ENCODE data around the gene AHCTF1. TPM values are rescaled to one million over a fixed set of nuclear protein-coding genes. Genes with fewer than 3 reads are reported as not detected.

The AHCTF1 gene
- total and polyA plus RNA-seq, 2 of the 8 experiments (the other 6 are each of a cell fraction or from before 2014, with no cell fraction given) = 7.9 to 44.5 TPM

DNA sequence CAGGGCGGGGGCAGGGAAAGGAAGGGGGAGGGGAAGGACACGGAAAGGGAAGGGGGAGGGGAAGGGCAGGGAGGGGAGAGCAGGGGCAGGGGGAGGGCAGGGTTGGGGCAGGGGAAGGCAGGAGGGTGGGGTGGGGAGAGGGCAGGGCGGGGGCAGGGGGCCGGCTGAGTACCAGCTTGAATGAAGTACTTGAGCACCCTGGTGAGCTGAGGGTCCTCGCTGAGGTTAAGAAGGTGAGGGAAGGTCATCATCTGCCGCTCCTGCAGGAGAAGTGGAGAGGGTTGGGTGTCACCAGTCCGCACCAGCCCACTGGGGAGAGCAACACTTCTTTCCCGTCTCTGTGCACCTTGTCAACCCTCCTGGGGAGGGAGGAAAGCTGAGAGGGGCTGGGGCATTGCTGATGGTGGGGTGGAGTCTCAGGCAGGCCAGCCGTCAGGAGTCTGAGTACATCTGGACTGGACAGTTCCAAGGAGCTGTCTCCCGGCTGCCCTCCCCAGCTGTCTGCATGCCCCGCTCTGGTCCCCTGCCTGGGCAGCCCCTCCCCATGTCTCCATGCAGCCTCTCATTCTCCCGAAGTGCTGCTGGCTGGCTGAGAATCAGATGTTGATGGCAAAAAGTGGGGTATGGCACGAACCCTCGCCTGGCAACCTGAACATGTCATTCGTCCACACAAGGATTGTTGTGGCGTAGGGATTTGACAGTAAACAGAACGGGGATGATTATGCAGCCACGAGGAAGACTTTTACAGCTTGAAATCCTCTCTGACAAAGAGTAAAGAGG lies 137.5 kb downstream of the AHCTF1 start:
- H3K79me1 ChIP-seq (ENCODE audit: low read depth, low read length) = no peaks in the 10 kb centered on the region
- H3K27me3 ChIP-seq (replicated peaks in 1 of 4; ENCODE audit: control insufficient read depth in 3 of 4, extremely low read depth in 1 of 4, insufficient read depth in 3 of 4, low read length in 3 of 4) = no peaks in the 10 kb centered on the region; a peak in 1 of 7 replicates
- peak overlapping the region; percentile 96; the same call in 1 of the 2 replicates for H2BK20ac ChIP-seq (ENCODE audit: low read length)
- peaks cover 5 to 38% (median 34%) of the 10 kb centered on the region in 4 experiments for H3K4me1 ChIP-seq (replicated peaks in 1 of 4; ENCODE audit: control insufficient read depth in 3 of 4, insufficient read depth in 4 of 4, low read length in 3 of 4)
- no peaks in the 10 kb centered on the region for H3K36me3 ChIP-seq (ENCODE audit: control insufficient read depth in 2 of 4, insufficient read depth in 4 of 4, low read length in 3 of 4)
- H3K23me2 ChIP-seq (ENCODE audit: low read depth, low read length) = 0 out of 2 replicates have a peak, but pooled peaks cover 2% of the 10 kb centered on the region
- no peak overlapping the region for H4K5ac ChIP-seq (ENCODE audit: insufficient read length, low read depth, low read length)
- peak overlapping the region; percentile 36 to 57; a peak in 3 of 4 replicates for H3K4me2 ChIP-seq (ENCODE audit: insufficient read depth in 1 of 2, low read depth in 2 of 2, low read length in 2 of 2)
- peak overlapping the region; percentile 8; the same call in 1 of the 2 replicates for H2AK5ac ChIP-seq (ENCODE audit: low read depth, low read length)
- H3K56ac ChIP-seq (replicated peaks; ENCODE audit: insufficient read length, low read depth, low read length) = no peak overlapping the region
- H4K8ac ChIP-seq (ENCODE audit: extremely low read depth, insufficient read depth, low read length) = no peak overlapping the region
- H3K9ac ChIP-seq (replicated peaks in 1 of 4; ENCODE audit: extremely low read depth in 1 of 4, low read depth in 3 of 4, low read length in 3 of 4) = no peak overlapping the region
- no peak overlapping the region for H2BK120ac ChIP-seq (replicated peaks; ENCODE audit: low read depth, low read length)
- peak overlapping the region; percentile 65; the same call in 1 of the 2 replicates for H2BK15ac ChIP-seq (ENCODE audit: low read length)
- WGBS, 2 experiments (ENCODE audit: extremely low coverage in 1 of 2, insufficient coverage in 1 of 2, insufficient read length in 1 of 2, insufficient replicate concordance in 2 of 2, low coverage in 1 of 2, low lambda C conversion rate in 2 of 2, missing lambda C conversion rate in 1 of 2) = 74% methylated on average over 8 of the region's 18 CpGs; no CpG with 5 or more reads in 1 of the 2 experiments
- H3K27ac ChIP-seq (ENCODE audit: low read depth, low read length) = no peak overlapping the region
- ChIA-PET CTCF (ENCODE audit: partially characterized antibody) (interaction anchor here (0.7 to 1.7 kb wide), 2 partner anchors 15 to 18 kb away, joined by 3 read pairs; no protein-coding TSS in a partner anchor), POLR2A (ENCODE audit: partially characterized antibody) (interaction anchor here (0.7 to 2.2 kb wide), 5 partner anchors 9 to 42 kb away, joined by 3 to 10 read pairs (median 4); no protein-coding TSS in a partner anchor)
- H4K20me1 ChIP-seq (replicated peaks in 1 of 2; ENCODE audit: control insufficient read depth in 1 of 2, insufficient read depth in 2 of 2, low read length in 2 of 2) = no peaks in the 10 kb centered on the region
- peak overlapping the region; percentile 85 for H3K18ac ChIP-seq (ENCODE audit: extremely low read depth, low read length)
- peak overlapping the region; percentile 55; the same call in 1 of the 2 replicates for H2BK5ac ChIP-seq (ENCODE audit: low read depth, low read length)
- H2AFZ ChIP-seq (ENCODE audit: low read length) = no peak overlapping the region
- H3K23ac ChIP-seq (ENCODE audit: insufficient read length) = no peak overlapping the region
- no peaks in the 10 kb centered on the region for H3K9me3 ChIP-seq (ENCODE audit: insufficient read depth in 2 of 2, low read depth in 1 of 2, low read length in 1 of 2)
- H4K91ac ChIP-seq (replicated peaks; ENCODE audit: insufficient read length, low read length) = no peak overlapping the region
- no peak for FAIRE-seq
- no peak for DNase-seq (ENCODE audit: low read depth in 1 of 2, low spot score in 2 of 2)
- no peak overlapping the region for H3K4ac ChIP-seq (replicated peaks; ENCODE audit: insufficient read length, low read depth, low read length)
- peak overlapping the region; percentile 62; the same call in 1 of the 2 replicates for H2BK12ac ChIP-seq (ENCODE audit: low read depth, low read length)
- H3K79me2 ChIP-seq (ENCODE audit: control insufficient read depth in 1 of 2, insufficient read depth in 2 of 2, low read length in 2 of 2) = no peaks in the 10 kb centered on the region
- no peak overlapping the region; a peak in 1 of 8 replicates for H3K4me3 ChIP-seq (ENCODE audit: extremely low read depth in 1 of 4, insufficient read depth in 2 of 4, low read depth in 3 of 4, low read length in 4 of 4)
- H3K14ac ChIP-seq (ENCODE audit: insufficient read length) = no peak overlapping the region
- no peak for TF ChIP-seq SAP30 (IDR thresholded peaks at IDR 0.05; ENCODE audit: insufficient read depth, insufficient replicate concordance, low read length)
- no peak for TF ChIP-seq NRF1 (IDR thresholded peaks at IDR 0.05; ENCODE audit: low read depth, low read length)
- TF ChIP-seq RBBP5 (IDR thresholded peaks at IDR 0.05; ENCODE audit: borderline replicate concordance, low read depth, low read length) = no peak; the same call in 1 of the 2 replicates
- no peak for TF ChIP-seq ZNF274 (IDR thresholded peaks at IDR 0.05; ENCODE audit: borderline replicate concordance, extremely low read depth, low read length)
- no peak for TF ChIP-seq KDM4A (IDR thresholded peaks at IDR 0.05; ENCODE audit: low read depth, low read length, severe bottlenecking)
- TF ChIP-seq SIRT6 (IDR thresholded peaks at IDR 0.05; ENCODE audit: low read length) = no peak
- no peak for TF ChIP-seq RAD21 (IDR thresholded peaks at IDR 0.05 in 1 of 2, conservative IDR thresholded peaks at IDR 0.05 in 1 of 2; ENCODE audit: low read depth in 2 of 2, low read length in 2 of 2)
- no peak for TF ChIP-seq CEBPB (IDR thresholded peaks at IDR 0.05; ENCODE audit: low read depth, low read length)
- no peak for TF ChIP-seq BCL11A (IDR thresholded peaks at IDR 0.05; ENCODE audit: low read depth in 2 of 2, low read length in 2 of 2)
- no peak for TF ChIP-seq SIX5 (IDR thresholded peaks at IDR 0.05; ENCODE audit: low read depth, low read length)
- TF ChIP-seq GABPA (IDR thresholded peaks at IDR 0.05; ENCODE audit: borderline replicate concordance, insufficient read depth, low read length) = no peak
